Measurements from ENCODE around the gene CLDN4. TPM values are rescaled to one million over a fixed set of nuclear protein-coding genes. Genes with fewer than 3 reads are reported as not detected.
"Not testable (repeated sequence)": the region's sequence is repeated elsewhere in the genome, so short reads cannot be mapped to it uniquely, and the experiment has no call there.

The CLDN4 gene
- total RNA-seq, 6 experiments from 2014 or later: 0.05 to 0.47 (median 0.32) TPM

GRCh38 chr7:73844131-73844547 lies 13.3 kb downstream of the CLDN4 start:
- H3K9me3 Mint-ChIP-seq: no peaks in the 10 kb centered on the region
- DNase-seq: no peak
- H3K27me3 Mint-ChIP-seq (ENCODE audit: insufficient read depth): peaks cover 5% of the 10 kb centered on the region
- 0 out of 2 replicates have a peak, but pooled peaks cover 1% of the 10 kb centered on the region for H3K36me3 Mint-ChIP-seq (ENCODE audit: low read depth)
- peaks cover 45% of the 10 kb centered on the region for H3K4me1 Mint-ChIP-seq (ENCODE audit: low read depth)
- H3K4me3 Mint-ChIP-seq: peak overlapping the region; percentile 21; the same call in 1 of the 2 replicates
- no peak for TF ChIP-seq CTCF (IDR thresholded peaks at IDR 0.05)
- peak overlapping the region; percentile 75; the same call in 1 of the 2 replicates for H3K27ac Mint-ChIP-seq

GRCh38 chr7:73844848-73845460 lies 14.2 kb downstream of the CLDN4 start:
- Mint-ChIP-seq H3K36me3 (ENCODE audit: low read depth) (0 out of 2 replicates have a peak, but pooled peaks cover 8% of the 10 kb centered on the region), H3K27ac (peak overlapping the region; percentile 75), H3K4me1 (ENCODE audit: low read depth) (peaks cover 54% of the 10 kb centered on the region), H3K9me3 (0 out of 2 replicates have a peak, but pooled peaks cover 5% of the 10 kb centered on the region), H3K27me3 (ENCODE audit: insufficient read depth) (peaks cover 5% of the 10 kb centered on the region), H3K4me3 (peak overlapping the region; percentile 55)
- TF ChIP-seq CTCF (IDR thresholded peaks at IDR 0.05): no peak
- peak; percentile 88 for DNase-seq

- not testable (repeated sequence) for DNase-seq; H3K4me3 Mint-ChIP-seq; H3K36me3 Mint-ChIP-seq (ENCODE audit: low read depth); H3K9me3 Mint-ChIP-seq; H3K27me3 Mint-ChIP-seq (ENCODE audit: insufficient read depth)
- Mint-ChIP-seq H3K27ac (peak overlapping the region; percentile 11; the same call in 1 of the 2 replicates), H3K4me1 (ENCODE audit: low read depth) (peaks cover 62% of the 10 kb centered on the region)
Measured at GRCh38 chr7:73845701-73846195, 15.0 kb downstream of the CLDN4 start.

- H3K4me3 Mint-ChIP-seq: no peak overlapping the region
- H3K27me3 Mint-ChIP-seq (ENCODE audit: insufficient read depth): peaks cover 3% of the 10 kb centered on the region
- no peak for DNase-seq
- H3K9me3 Mint-ChIP-seq: 0 out of 2 replicates have a peak, but pooled peaks cover 5% of the 10 kb centered on the region
- 0 out of 2 replicates have a peak, but pooled peaks cover 8% of the 10 kb centered on the region for H3K36me3 Mint-ChIP-seq (ENCODE audit: low read depth)
- H3K27ac Mint-ChIP-seq: peak overlapping the region; percentile 45
- peaks cover 80% of the 10 kb centered on the region for H3K4me1 Mint-ChIP-seq (ENCODE audit: low read depth)
- TF ChIP-seq CTCF (IDR thresholded peaks at IDR 0.05): no peak
Measured at GRCh38 chr7:73847941-73848723, 17.3 kb downstream of the CLDN4 start.

- peak overlapping the region; percentile 97 for H3K27ac Mint-ChIP-seq
- no peak for TF ChIP-seq CTCF (IDR thresholded peaks at IDR 0.05)
- H3K36me3 Mint-ChIP-seq (ENCODE audit: low read depth): 0 out of 2 replicates have a peak, but pooled peaks cover 8% of the 10 kb centered on the region
- 0 out of 2 replicates have a peak, but pooled peaks cover 5% of the 10 kb centered on the region for H3K9me3 Mint-ChIP-seq
- H3K27me3 Mint-ChIP-seq (ENCODE audit: insufficient read depth): peaks cover 6% of the 10 kb centered on the region
- peak; percentile 98 for DNase-seq
- H3K4me1 Mint-ChIP-seq (ENCODE audit: low read depth): peaks cover 67% of the 10 kb centered on the region
- peak overlapping the region; percentile 71 for H3K4me3 Mint-ChIP-seq
Measured at GRCh38 chr7:73850781-73851207, 20.0 kb downstream of the CLDN4 start.
